SK-N-SH (cell line): ENCODE results near the gene OR1I1. TPM values are rescaled to one million over a fixed set of nuclear protein-coding genes. Genes with fewer than 3 reads are reported as not detected.

Experiments used
- CTCF ChIA-PET: fragments of 300-600, 350-600 bp; formaldehyde crosslinking; extraction: SDS; loops from one replicate; lab custom pipeline; 2021; lab: Yijun Ruan, JAX
- POLR2A ChIA-PET: fragments of 350-600 bp; sonication (Branson Sonifier 250); formaldehyde crosslinking; extraction: SDS; loops from one replicate; lab custom pipeline; 2020; ENCODE audit warnings: antibody characterized with exemption, inconsistent platforms; lab: Yijun Ruan, JAX
- DNase-seq: peaks from one replicate; pipeline ENCODE4 v3.0.0; 2012
- H2AFZ ChIP-seq: fragments of 200-600 bp; sonication (generic); 2 replicates; pipeline ENCODE4 v1.8.1; 2016; ENCODE audit warnings: antibody characterized with exemption, mild to moderate bottlenecking, low read depth
- H3F3A ChIP-seq: fragments of 200-600 bp; sonication (generic); replicated peaks from 2 replicates; pipeline ENCODE3; 2016; ENCODE audit warnings: antibody characterized with exemption, mild to moderate bottlenecking; ENCODE audit not compliant: insufficient read depth
- H3K27ac ChIP-seq, 2 experiments: fragments of 200-500 bp in 1 of 2; fragments of 200-600 bp in 1 of 2; sonication (Bioruptor generic) in 1 of 2; sonication (generic), shearing (Covaris generic) in 1 of 2; 2 replicates each; pipeline versions ENCODE4 v1.5.1 to v1.6.1; 2014 to 2016; ENCODE audit warnings: low read depth in 2 of 2, inconsistent platforms in 1 of 2, low read length in 1 of 2, mild to moderate bottlenecking in 1 of 2, mixed read lengths in 1 of 2
- H3K27me3 ChIP-seq: fragments of 200-600 bp; sonication (generic), shearing (Covaris generic); 2 replicates; pipeline ENCODE4 v1.6.1; 2016; ENCODE audit warnings: mixed run types; ENCODE audit not compliant: insufficient read depth
- H3K36me3 ChIP-seq, 2 experiments: fragments of 200-500 bp in 1 of 2; fragments of 200-600 bp in 1 of 2; sonication (Bioruptor generic) in 1 of 2; sonication (generic) in 1 of 2; replicated peaks in 1 of 2; 2 replicates each; pipeline versions ENCODE3 to v1.5.1; 2014 to 2016; ENCODE audit warnings: low read length in 1 of 2, mild to moderate bottlenecking in 1 of 2; ENCODE audit not compliant: insufficient read depth in 2 of 2, control insufficient read depth in 1 of 2
- H3K4me1 ChIP-seq, 2 experiments: fragments of 200-500 bp in 1 of 2; fragments of 200-600 bp in 1 of 2; sonication (Bioruptor generic) in 1 of 2; sonication (generic), shearing (Covaris generic) in 1 of 2; 2 replicates each; pipeline versions ENCODE4 v1.5.1 to v1.6.1; 2014 to 2016; ENCODE audit warnings: low read depth in 1 of 2, low read length in 1 of 2, mixed run types in 1 of 2; ENCODE audit not compliant: insufficient read depth in 2 of 2, control insufficient read depth in 1 of 2
- H3K4me2 ChIP-seq: fragments of 200-600 bp; sonication (generic), shearing (Covaris generic); 2 replicates; pipeline ENCODE4 v1.6.1; 2017; ENCODE audit warnings: mixed run types
- H3K4me3 ChIP-seq, 2 experiments: fragments of 200-500 bp in 1 of 2; fragments of 200-600 bp in 1 of 2; sonication (Bioruptor generic) in 1 of 2; sonication (generic), shearing (Covaris generic) in 1 of 2; 2 replicates each; pipeline versions ENCODE4 v1.5.1 to v1.8.1; 2014 to 2016; ENCODE audit warnings: low read depth in 2 of 2, inconsistent platforms in 1 of 2, low read length in 1 of 2, mild to moderate bottlenecking in 1 of 2, mixed read lengths in 1 of 2, moderate library complexity in 1 of 2
- H3K79me2 ChIP-seq: fragments of 200-600 bp; sonication (generic); 2 replicates; pipeline ENCODE4 v1.8.1; 2017; ENCODE audit warnings: mild to moderate bottlenecking; ENCODE audit not compliant: insufficient read depth
- H3K9ac ChIP-seq: fragments of 200-600 bp; sonication (generic); 2 replicates; pipeline ENCODE4 v1.6.1; 2017; ENCODE audit warnings: mixed run types
- H3K9me2 ChIP-seq: fragments of 200-600 bp; sonication (generic); 2 replicates; pipeline ENCODE4 v1.6.1; 2017; ENCODE audit warnings: mixed run types
- H3K9me3 ChIP-seq: fragments of 200-600 bp; sonication (generic); 2 replicates; pipeline ENCODE4 v1.6.1; 2017; ENCODE audit warnings: mixed run types, mild to moderate bottlenecking, moderate library complexity
- H4K20me1 ChIP-seq: fragments of 200-600 bp; sonication (generic); 2 replicates; pipeline ENCODE4 v1.6.1; 2017; ENCODE audit warnings: mild to moderate bottlenecking, mixed run types; ENCODE audit not compliant: insufficient read depth
- FOXM1 ChIP-seq: IDR thresholded peaks from 2 replicates; pipeline ENCODE4 v1.4.0; 2012; ENCODE audit warnings: low read depth, mild to moderate bottlenecking
- JUND ChIP-seq: IDR thresholded peaks from 2 replicates; pipeline ENCODE4 v1.4.0; 2012
- MXI1 ChIP-seq: IDR thresholded peaks from 2 replicates; pipeline ENCODE4 v1.6.1; 2012; ENCODE audit warnings: mild to moderate bottlenecking, low read depth, low read length, improper control_type of control experiment
- NRF1 ChIP-seq: IDR thresholded peaks from 2 replicates; pipeline ENCODE4 v1.6.1; 2012; ENCODE audit warnings: low read depth, mild to moderate bottlenecking, low read length
- POLR2AphosphoS5 ChIP-seq: IDR thresholded peaks from 2 replicates; pipeline ENCODE4 v1.6.1; 2012; ENCODE audit warnings: low read depth, low read length
- RCOR1 ChIP-seq: fragments of 150-350 bp; IDR thresholded peaks from 2 replicates; pipeline ENCODE4 v1.6.1; 2017; ENCODE audit warnings: antibody characterized with exemption, low read length
- REST ChIP-seq: IDR thresholded peaks from 2 replicates; pipeline ENCODE4 v1.6.1; 2012; ENCODE audit warnings: mild to moderate bottlenecking, low read depth, low read length, moderate library complexity
- RFX5 ChIP-seq: IDR thresholded peaks from 2 replicates; pipeline ENCODE4 v1.6.1; 2012; ENCODE audit warnings: mild to moderate bottlenecking, improper control_type of control experiment, low read length
- TAF1 ChIP-seq: IDR thresholded peaks from 2 replicates; pipeline ENCODE4 v1.6.1; 2012; ENCODE audit warnings: low read depth, mild to moderate bottlenecking, low read length, moderate library complexity, borderline replicate concordance
- TCF12 ChIP-seq: IDR thresholded peaks from 2 replicates; pipeline ENCODE4 v1.4.0; 2012
- YY1 ChIP-seq: IDR thresholded peaks from 2 replicates; pipeline ENCODE4 v1.4.0; 2012; ENCODE audit warnings: low read depth, mild to moderate bottlenecking
- WGBS: methylation state at CpG from one replicate; pipeline ENCODE4 v1.1.6; 2017; ENCODE audit warnings: low lambda C conversion rate; 5-methylcytosine and 5-hydroxymethylcytosine counted together
- polyA plus RNA-seq, 3 experiments: library from polyadenylated mRNA; depleted of rRNA; stranded (reverse); fragments of >200 nt; gene quantifications; 2 replicates each; pipeline ENCODE4 v1.2.3, GENCODE V29; 2012
- TF ChIP-seq, protein P1 (sequence below): fragments of 150-350 bp; IDR thresholded peaks from 2 replicates; pipeline ENCODE4 v1.6.1; 2017; ENCODE audit warnings: antibody characterized with exemption, low read length, low read depth, borderline replicate concordance
- TF ChIP-seq, protein P2 (sequence below): IDR thresholded peaks from 2 replicates; pipeline ENCODE4 v1.4.0; 2012; ENCODE audit warnings: low read depth, borderline replicate concordance
- TF ChIP-seq, protein P3 (sequence below): fragments of 200-600 bp; sonication (generic); IDR thresholded peaks from 2 replicates; pipeline ENCODE4 v1.6.1; 2017; ENCODE audit warnings: antibody characterized with exemption, mild to moderate bottlenecking, moderate library complexity
- TF ChIP-seq, protein P4 (sequence below): IDR thresholded peaks from 2 replicates; pipeline ENCODE4 v1.4.0; 2012; ENCODE audit warnings: low read depth

The OR1I1 gene
- polyA plus RNA-seq, 1 of the 3 experiments (the other 2 are of a cell fraction) = not detected

GRCh38 chr19:15125232-15126067 is 43.4 kb downstream of the OR1I1 start:
- peak overlapping the region; percentile 97 for H3K4me2 ChIP-seq
- ChIA-PET CTCF (interaction anchor here (0.6 to 2.5 kb wide), 10 partner anchors 10 to 975 kb away, joined by 3 to 12 read pairs (median 6); partner anchors contain the start of gene AKAP8L), POLR2A (interaction anchor here (0.6 to 2.2 kb wide), 6 partner anchors 10 to 1973 kb away, joined by 3 to 7 read pairs (median 4); partner anchors contain the start of gene SYDE1)
- H3K27me3 ChIP-seq = no peaks in the 10 kb centered on the region
- peak overlapping the region; percentile 94 for H2AFZ ChIP-seq
- H3K9ac ChIP-seq = peak overlapping the region; percentile 70
- TF ChIP-seq, protein P1, sequence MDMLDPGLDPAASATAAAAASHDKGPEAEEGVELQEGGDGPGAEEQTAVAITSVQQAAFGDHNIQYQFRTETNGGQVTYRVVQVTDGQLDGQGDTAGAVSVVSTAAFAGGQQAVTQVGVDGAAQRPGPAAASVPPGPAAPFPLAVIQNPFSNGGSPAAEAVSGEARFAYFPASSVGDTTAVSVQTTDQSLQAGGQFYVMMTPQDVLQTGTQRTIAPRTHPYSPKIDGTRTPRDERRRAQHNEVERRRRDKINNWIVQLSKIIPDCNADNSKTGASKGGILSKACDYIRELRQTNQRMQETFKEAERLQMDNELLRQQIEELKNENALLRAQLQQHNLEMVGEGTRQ = peak; percentile 84
- TF ChIP-seq JUND = no peak
- peak; percentile 24; the same call in 1 of the 2 replicates for TF ChIP-seq TAF1
- TF ChIP-seq, protein P2, sequence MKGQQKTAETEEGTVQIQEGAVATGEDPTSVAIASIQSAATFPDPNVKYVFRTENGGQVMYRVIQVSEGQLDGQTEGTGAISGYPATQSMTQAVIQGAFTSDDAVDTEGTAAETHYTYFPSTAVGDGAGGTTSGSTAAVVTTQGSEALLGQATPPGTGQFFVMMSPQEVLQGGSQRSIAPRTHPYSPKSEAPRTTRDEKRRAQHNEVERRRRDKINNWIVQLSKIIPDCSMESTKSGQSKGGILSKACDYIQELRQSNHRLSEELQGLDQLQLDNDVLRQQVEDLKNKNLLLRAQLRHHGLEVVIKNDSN = peak; percentile 97
- TF ChIP-seq YY1 = peak; percentile 61; the same call in 1 of the 2 replicates
- TF ChIP-seq, protein P3, sequence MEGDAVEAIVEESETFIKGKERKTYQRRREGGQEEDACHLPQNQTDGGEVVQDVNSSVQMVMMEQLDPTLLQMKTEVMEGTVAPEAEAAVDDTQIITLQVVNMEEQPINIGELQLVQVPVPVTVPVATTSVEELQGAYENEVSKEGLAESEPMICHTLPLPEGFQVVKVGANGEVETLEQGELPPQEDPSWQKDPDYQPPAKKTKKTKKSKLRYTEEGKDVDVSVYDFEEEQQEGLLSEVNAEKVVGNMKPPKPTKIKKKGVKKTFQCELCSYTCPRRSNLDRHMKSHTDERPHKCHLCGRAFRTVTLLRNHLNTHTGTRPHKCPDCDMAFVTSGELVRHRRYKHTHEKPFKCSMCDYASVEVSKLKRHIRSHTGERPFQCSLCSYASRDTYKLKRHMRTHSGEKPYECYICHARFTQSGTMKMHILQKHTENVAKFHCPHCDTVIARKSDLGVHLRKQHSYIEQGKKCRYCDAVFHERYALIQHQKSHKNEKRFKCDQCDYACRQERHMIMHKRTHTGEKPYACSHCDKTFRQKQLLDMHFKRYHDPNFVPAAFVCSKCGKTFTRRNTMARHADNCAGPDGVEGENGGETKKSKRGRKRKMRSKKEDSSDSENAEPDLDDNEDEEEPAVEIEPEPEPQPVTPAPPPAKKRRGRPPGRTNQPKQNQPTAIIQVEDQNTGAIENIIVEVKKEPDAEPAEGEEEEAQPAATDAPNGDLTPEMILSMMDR = no peak
- TF ChIP-seq NRF1 = peak; percentile 94
- no peak for TF ChIP-seq REST
- TF ChIP-seq POLR2AphosphoS5 = peak; percentile 50; the same call in 1 of the 2 replicates
- peak; percentile 24; the same call in 1 of the 2 replicates for TF ChIP-seq RFX5
- TF ChIP-seq MXI1 = peak; percentile 59; the same call in 1 of the 2 replicates
- TF ChIP-seq, protein P4, sequence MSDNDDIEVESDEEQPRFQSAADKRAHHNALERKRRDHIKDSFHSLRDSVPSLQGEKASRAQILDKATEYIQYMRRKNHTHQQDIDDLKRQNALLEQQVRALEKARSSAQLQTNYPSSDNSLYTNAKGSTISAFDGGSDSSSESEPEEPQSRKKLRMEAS = peak; percentile 85
- no peak for TF ChIP-seq RCOR1
- TF ChIP-seq FOXM1 = 0 out of 2 replicates have a peak, but pooled peaks have one; percentile 28
- TF ChIP-seq TCF12 = no peak
- TF ChIP-seq, all 33 proteins: peak for 10
- peak; percentile 99 for DNase-seq
- H3K36me3 ChIP-seq = peaks cover 7 to 9% of the 10 kb centered on the region in 2 experiments
- H3K9me2 ChIP-seq = no peaks in the 10 kb centered on the region
- 2% methylated on average over 30 of the region's 61 CpGs for WGBS
- H3F3A ChIP-seq = peaks cover 5% of the 10 kb centered on the region
- peaks cover 0 to 19% of the 10 kb centered on the region in 2 experiments; a peak in 2 of 4 replicates for H3K4me1 ChIP-seq
- no peaks in the 10 kb centered on the region for H3K9me3 ChIP-seq
- no peaks in the 10 kb centered on the region for H4K20me1 ChIP-seq
- peak overlapping the region; percentile 79 to 92 for H3K4me3 ChIP-seq
- H3K27ac ChIP-seq = peak overlapping the region; percentile 71 to 88
- H3K79me2 ChIP-seq = peaks cover 21% of the 10 kb centered on the region; the same call in 1 of the 2 replicates
